Loucy (cell line): ENCODE measurements around the gene SPANXN4.

Experiments
- H2AFZ ChIP-seq: fragments of 200-600 bp; sonication (generic); 2 replicates; pipeline ENCODE4 v1.6.0; 2016; ENCODE audit warnings: antibody characterized with exemption, mild to moderate bottlenecking, low read length, moderate library complexity
- H3F3A ChIP-seq: fragments of 200-600 bp; 2 replicates; pipeline ENCODE4 v1.6.0; 2016; ENCODE audit warnings: antibody characterized with exemption, low read depth, mild to moderate bottlenecking
- H3K27me3 ChIP-seq: fragments of 200-600 bp; sonication (generic); 2 replicates; pipeline ENCODE4 v1.6.1; 2014; ENCODE audit warnings: low read length, mild to moderate bottlenecking; ENCODE audit not compliant: insufficient read depth, poor library complexity, severe bottlenecking
- H3K36me3 ChIP-seq: fragments of 200-600 bp; sonication (generic); 2 replicates; pipeline ENCODE4 v1.6.1; 2016; ENCODE audit warnings: low read length; ENCODE audit not compliant: insufficient read depth
- H3K4me1 ChIP-seq: fragments of 200-600 bp; sonication (generic); 2 replicates; pipeline ENCODE4 v1.5.1; 2014; ENCODE audit warnings: low read length, mild to moderate bottlenecking; ENCODE audit not compliant: insufficient read depth, poor library complexity, severe bottlenecking
- H3K4me2 ChIP-seq: fragments of 200-600 bp; sonication (generic); 2 replicates; pipeline ENCODE4 v1.6.0; 2014; ENCODE audit warnings: antibody characterized with exemption, low read length, low read depth, mild to moderate bottlenecking; ENCODE audit not compliant: poor library complexity, severe bottlenecking
- H3K4me3 ChIP-seq: fragments of 200-600 bp; sonication (generic); 2 replicates; pipeline ENCODE4 v1.5.1; 2014; ENCODE audit warnings: low read length, mild to moderate bottlenecking, mixed read lengths; ENCODE audit not compliant: poor library complexity, severe bottlenecking
- H3K79me2 ChIP-seq: fragments of 200-600 bp; sonication (generic); 2 replicates; pipeline ENCODE4 v1.6.1; 2014; ENCODE audit warnings: low read length; ENCODE audit not compliant: insufficient read depth
- H3K9ac ChIP-seq: fragments of 200-600 bp; sonication (generic); 2 replicates; pipeline ENCODE4 v1.6.0; 2014; ENCODE audit warnings: mild to moderate bottlenecking, low read depth, low read length, moderate library complexity; ENCODE audit not compliant: poor library complexity, severe bottlenecking
- H3K9me2 ChIP-seq: fragments of 200-600 bp; sonication (generic); replicated peaks from 2 replicates; pipeline ENCODE4 v1.6.1; 2016; ENCODE audit warnings: low read depth, low read length, mixed read lengths
- H3K9me3 ChIP-seq: fragments of 200-600 bp; sonication (generic); 2 replicates; pipeline ENCODE4 v1.6.1; 2014; ENCODE audit warnings: mild to moderate bottlenecking, antibody characterized with exemption, low read length, low read depth; ENCODE audit not compliant: insufficient read depth
- H4K20me1 ChIP-seq: fragments of 200-600 bp; sonication (generic); 2 replicates; pipeline ENCODE4 v1.6.0; 2014; ENCODE audit warnings: antibody characterized with exemption, low read length, mild to moderate bottlenecking; ENCODE audit not compliant: insufficient read depth, poor library complexity, severe bottlenecking
- CTCF ChIP-seq: fragments of 200-600 bp; sonication (generic); conservative IDR thresholded peaks from 2 replicates; pipeline ENCODE4 v1.5.1; 2014; ENCODE audit warnings: mild to moderate bottlenecking, antibody characterized with exemption, low read length
- EZH2phosphoT487 ChIP-seq: fragments of 200-600 bp; IDR thresholded peaks from 2 replicates; pipeline ENCODE4 v1.6.1; 2018; ENCODE audit warnings: antibody characterized with exemption, mild to moderate bottlenecking, moderate library complexity, borderline replicate concordance

The SPANXN4 gene

DNA sequence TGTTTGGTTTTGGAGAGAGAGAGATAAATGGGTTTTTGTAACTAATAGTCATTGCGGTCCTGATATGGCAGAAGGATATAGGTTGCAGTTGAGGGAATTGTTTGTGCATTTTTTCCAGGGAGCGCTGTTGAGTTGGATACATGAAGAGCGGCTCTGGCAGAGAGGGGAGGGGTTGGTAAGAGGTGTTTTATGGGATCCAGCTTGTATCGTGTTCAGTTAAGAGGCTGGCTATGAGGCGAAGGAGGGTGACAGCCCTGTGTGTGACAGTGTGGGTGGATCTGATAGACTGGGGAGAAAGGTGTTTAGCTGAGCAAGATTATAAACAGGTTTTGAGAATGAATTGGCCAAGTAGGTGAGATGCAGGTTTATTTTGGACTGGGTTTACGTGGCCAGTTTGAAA lies 1.5 kb downstream of the SPANXN4 start:
- no peaks in the 10 kb centered on the region for H3K9me2 ChIP-seq
- TF ChIP-seq CTCF (no peak), EZH2phosphoT487 (no peak)
- no peaks in the 10 kb centered on the region for H3K9me3 ChIP-seq

DNA sequence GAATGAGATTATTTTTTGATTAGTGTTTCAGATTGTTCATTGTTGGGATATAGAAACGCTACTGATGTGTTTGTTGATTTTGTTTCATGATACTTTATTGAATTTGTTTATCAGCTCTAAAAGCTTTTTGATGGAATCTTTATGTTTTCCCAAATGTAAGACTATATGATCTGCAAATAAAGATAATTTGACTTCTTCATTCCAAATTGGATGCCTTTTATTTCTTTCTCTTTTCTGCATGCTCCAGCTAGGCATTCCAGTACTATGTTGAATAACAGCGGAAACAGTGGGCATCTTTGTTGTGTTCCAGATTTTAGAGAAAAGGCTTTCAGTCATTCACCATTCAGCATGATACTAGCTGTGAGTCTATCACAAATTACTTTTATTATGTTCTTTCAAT lies 21.8 kb downstream of the SPANXN4 start:
- no peak overlapping the region for H3K4me2 ChIP-seq
- H2AFZ ChIP-seq: no peak overlapping the region
- H3K9me3 ChIP-seq: no peaks in the 10 kb centered on the region
- H3K9ac ChIP-seq: no peak overlapping the region
- H3K9me2 ChIP-seq: no peaks in the 10 kb centered on the region
- no peaks in the 10 kb centered on the region for H3K27me3 ChIP-seq
- no peak overlapping the region for H3K4me3 ChIP-seq
- no peaks in the 10 kb centered on the region for H3K36me3 ChIP-seq
- no peaks in the 10 kb centered on the region for H4K20me1 ChIP-seq
- no peak for TF ChIP-seq CTCF
- no peak for TF ChIP-seq EZH2phosphoT487
- H3K79me2 ChIP-seq: no peaks in the 10 kb centered on the region
- no peaks in the 10 kb centered on the region for H3K4me1 ChIP-seq
- H3F3A ChIP-seq: no peaks in the 10 kb centered on the region

More for the DNA sequence above, 1.5 kb downstream of the SPANXN4 start:
- no peaks in the 10 kb centered on the region for H3K36me3 ChIP-seq
- H3K27me3 ChIP-seq: no peaks in the 10 kb centered on the region
- no peak overlapping the region for H3K9ac ChIP-seq
- H3K4me3 ChIP-seq: no peak overlapping the region
- H4K20me1 ChIP-seq: no peaks in the 10 kb centered on the region
- H3F3A ChIP-seq: no peaks in the 10 kb centered on the region
- no peak overlapping the region for H2AFZ ChIP-seq
- no peak overlapping the region for H3K4me2 ChIP-seq
- H3K79me2 ChIP-seq: no peaks in the 10 kb centered on the region
- H3K4me1 ChIP-seq: no peaks in the 10 kb centered on the region

DNA sequence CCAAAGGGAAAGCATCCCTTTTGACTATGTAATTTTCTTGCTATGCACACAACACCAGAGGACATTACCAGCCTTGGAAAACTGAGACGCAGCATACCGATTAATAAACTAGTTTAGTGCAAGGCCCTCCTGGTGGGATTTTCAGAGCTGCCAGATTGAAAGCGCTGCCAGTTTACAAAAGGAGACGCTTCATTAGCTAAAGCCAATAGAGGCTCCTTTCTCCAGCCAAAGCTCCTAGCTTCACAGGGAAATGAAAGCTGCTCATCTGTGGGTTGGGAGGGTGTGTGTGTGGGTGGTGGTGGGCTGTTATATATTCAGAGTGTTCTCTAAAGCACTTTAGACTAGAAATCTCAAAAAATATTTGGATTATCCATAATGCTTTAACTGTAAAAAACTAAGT lies 32.4 kb downstream of the SPANXN4 start:
- no peaks in the 10 kb centered on the region for H3F3A ChIP-seq
- no peaks in the 10 kb centered on the region for H3K9me3 ChIP-seq
- TF ChIP-seq EZH2phosphoT487: no peak
- H3K9ac ChIP-seq: no peak overlapping the region
- H4K20me1 ChIP-seq: no peaks in the 10 kb centered on the region
- H3K36me3 ChIP-seq: no peaks in the 10 kb centered on the region
- no peak overlapping the region for H2AFZ ChIP-seq
- no peaks in the 10 kb centered on the region for H3K79me2 ChIP-seq
- H3K4me1 ChIP-seq: no peaks in the 10 kb centered on the region
- H3K4me3 ChIP-seq: no peak overlapping the region
- no peak overlapping the region for H3K4me2 ChIP-seq
- no peaks in the 10 kb centered on the region for H3K27me3 ChIP-seq
- no peaks in the 10 kb centered on the region for H3K9me2 ChIP-seq

DNA sequence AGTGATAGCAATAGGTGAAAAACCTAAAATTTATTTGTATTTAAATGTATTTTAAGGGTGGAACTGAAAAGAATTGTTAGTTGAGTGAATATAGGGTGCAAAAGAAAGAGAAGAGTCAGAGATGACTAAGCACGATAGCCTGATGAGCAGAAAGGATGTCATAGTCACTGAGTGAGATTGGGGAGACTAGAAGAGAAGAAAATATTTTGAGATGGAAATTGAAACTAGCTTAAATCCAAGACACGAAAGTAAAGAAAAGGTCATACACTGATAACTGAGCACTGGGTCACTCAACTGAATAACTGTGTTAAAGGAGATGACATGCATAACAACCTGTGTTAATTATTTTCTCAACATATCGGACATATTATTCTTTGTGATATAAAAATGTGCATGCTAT lies 55.5 kb downstream of the SPANXN4 start:
- no peak overlapping the region for H2AFZ ChIP-seq
- H3K4me1 ChIP-seq: no peaks in the 10 kb centered on the region
- no peaks in the 10 kb centered on the region for H4K20me1 ChIP-seq
- no peaks in the 10 kb centered on the region for H3F3A ChIP-seq
- no peak overlapping the region for H3K4me3 ChIP-seq
- no peak for TF ChIP-seq EZH2phosphoT487
- TF ChIP-seq CTCF: no peak
- no peak overlapping the region for H3K9ac ChIP-seq
- no peaks in the 10 kb centered on the region for H3K9me3 ChIP-seq
- H3K36me3 ChIP-seq: no peaks in the 10 kb centered on the region
- H3K4me2 ChIP-seq: no peak overlapping the region
- H3K27me3 ChIP-seq: no peaks in the 10 kb centered on the region
- no peaks in the 10 kb centered on the region for H3K79me2 ChIP-seq
- no peaks in the 10 kb centered on the region for H3K9me2 ChIP-seq
